Gastrocnemius medialis (tissue), 4 donors: ENCODE results near the gene CCDC184.

Experiments used
- POLR2A ChIP-seq, 2 donors: fragments of 450-650 bp; IDR thresholded peaks; one replicate each; pipeline ENCODE4 v1.6.1; 2017; ENCODE audit warnings: antibody characterized with exemption in 2 of 2, mild to moderate bottlenecking in 2 of 2, moderate library complexity in 2 of 2
- TF ChIP-seq, protein P1 (sequence below), 5 experiments: fragments of 450-650 bp in 3 of 5; fragments of 200-600 bp in 2 of 5; sonication (generic) in 2 of 5; IDR thresholded peaks in 4 of 5; conservative IDR thresholded peaks in 1 of 5; 1 replicate in 4 of 5; 2 replicates in 1 of 5; pipeline ENCODE4 v1.5.1; 2016 to 2019; ENCODE audit warnings: antibody characterized with exemption in 5 of 5, mild to moderate bottlenecking in 3 of 5, moderate library complexity in 3 of 5

DNA sequence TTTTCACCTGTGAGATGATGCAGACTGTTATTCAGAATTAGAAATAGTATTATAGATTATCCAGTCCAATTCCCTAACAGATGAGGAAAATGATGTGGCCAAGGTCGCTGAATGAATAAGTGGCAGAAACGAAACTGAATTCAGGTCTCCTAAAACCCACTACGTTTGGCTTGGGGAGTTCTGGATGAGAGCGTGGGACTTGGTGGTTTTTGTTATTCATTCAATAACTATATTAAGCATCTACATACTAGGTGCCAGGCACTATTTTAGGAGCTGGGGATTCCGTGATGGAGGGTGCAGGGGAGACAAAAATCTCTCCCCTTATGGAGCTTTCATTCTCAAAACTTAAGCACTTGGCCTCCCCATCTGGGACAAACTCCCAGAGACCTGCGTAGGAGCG lies 813 bp upstream of the CCDC184 start:
- TF ChIP-seq, protein P1, sequence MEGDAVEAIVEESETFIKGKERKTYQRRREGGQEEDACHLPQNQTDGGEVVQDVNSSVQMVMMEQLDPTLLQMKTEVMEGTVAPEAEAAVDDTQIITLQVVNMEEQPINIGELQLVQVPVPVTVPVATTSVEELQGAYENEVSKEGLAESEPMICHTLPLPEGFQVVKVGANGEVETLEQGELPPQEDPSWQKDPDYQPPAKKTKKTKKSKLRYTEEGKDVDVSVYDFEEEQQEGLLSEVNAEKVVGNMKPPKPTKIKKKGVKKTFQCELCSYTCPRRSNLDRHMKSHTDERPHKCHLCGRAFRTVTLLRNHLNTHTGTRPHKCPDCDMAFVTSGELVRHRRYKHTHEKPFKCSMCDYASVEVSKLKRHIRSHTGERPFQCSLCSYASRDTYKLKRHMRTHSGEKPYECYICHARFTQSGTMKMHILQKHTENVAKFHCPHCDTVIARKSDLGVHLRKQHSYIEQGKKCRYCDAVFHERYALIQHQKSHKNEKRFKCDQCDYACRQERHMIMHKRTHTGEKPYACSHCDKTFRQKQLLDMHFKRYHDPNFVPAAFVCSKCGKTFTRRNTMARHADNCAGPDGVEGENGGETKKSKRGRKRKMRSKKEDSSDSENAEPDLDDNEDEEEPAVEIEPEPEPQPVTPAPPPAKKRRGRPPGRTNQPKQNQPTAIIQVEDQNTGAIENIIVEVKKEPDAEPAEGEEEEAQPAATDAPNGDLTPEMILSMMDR (IDR thresholded peaks at IDR 0.05 in 4 of 5, conservative IDR thresholded peaks at IDR 0.05 in 1 of 5), result no peak
- TF ChIP-seq POLR2A (IDR thresholded peaks at IDR 0.05), result no peak
